HepG2 (cell line): ENCODE results near the gene PSD. TPM values are rescaled to one million over a fixed set of nuclear protein-coding genes. Genes with fewer than 3 reads are reported as not detected.

Experiments used
- KDM1A ChIP-seq: IDR thresholded peaks from 2 replicates; pipeline ENCODE4 v1.6.1; 2016; ENCODE audit warnings: missing compliant biosample characterization
- ZNF138 ChIP-seq: sonication (generic); formaldehyde crosslinking; IDR thresholded peaks from 2 replicates; pipeline ENCODE4 v1.5.0; 2020; ENCODE audit warnings: mild to moderate bottlenecking, low read depth, missing genetic modification reagents
- ZNF619 ChIP-seq: sonication (generic); formaldehyde crosslinking; IDR thresholded peaks from 2 replicates; pipeline ENCODE4 v1.4.0; 2020; ENCODE audit warnings: mild to moderate bottlenecking, missing genetic modification reagents
- ZNF816 ChIP-seq: sonication (generic); formaldehyde crosslinking; IDR thresholded peaks from 2 replicates; pipeline ENCODE4 v1.8.0; 2022; ENCODE audit warnings: missing genetic modification reagents, mild to moderate bottlenecking, borderline replicate concordance
- polyA plus RNA-seq, 8 experiments: library from polyadenylated mRNA; depleted of rRNA in 3 of 8; stranded (reverse) in 7 of 8; unstranded in 1 of 8; fragments of >200 nt; fragmentation: Illumina TruSeq in 4 of 8; extraction: Trizol in 4 of 8; gene quantifications; 2 replicates each; pipeline versions ENCODE4 v1.2.1 to v1.2.3, GENCODE V29; 2011 to 2016; ENCODE audit warnings: low read depth in 4 of 8, missing spikeins in 1 of 8, mixed read lengths in 1 of 8; ENCODE audit not compliant: insufficient read depth in 1 of 8
- total RNA-seq, 5 experiments: library from RNA; depleted of rRNA; stranded (reverse); fragments of >200 nt; fragmentation: Illumina TruSeq; extraction: Trizol; gene quantifications; 2 replicates each; pipeline ENCODE4 v1.2.3, GENCODE V29; 2016; ENCODE audit warnings: low read depth in 1 of 5
- TF ChIP-seq, protein P1 (sequence below): sonication (generic); formaldehyde crosslinking; IDR thresholded peaks from 2 replicates; pipeline ENCODE4 v1.4.0; 2020; ENCODE audit warnings: missing genetic modification reagents
- TF ChIP-seq, protein P2 (sequence below): sonication (generic); formaldehyde crosslinking; IDR thresholded peaks from 2 replicates; pipeline ENCODE4 v1.4.0; 2020; ENCODE audit warnings: missing genetic modification reagents, mild to moderate bottlenecking, borderline replicate concordance
- TF ChIP-seq, protein P3 (sequence below): sonication (generic); formaldehyde crosslinking; IDR thresholded peaks from one replicate; pipeline ENCODE4 v1.5.1; 2020; ENCODE audit warnings: mild to moderate bottlenecking, missing genetic modification reagents; ENCODE audit errors: not compliant biosample characterization

PSD gene
- total and polyA plus RNA-seq, 2 of the 13 experiments (the other 11 are each of a cell fraction or from before 2014, with no cell fraction given), result 0.35 to 0.58 TPM

DNA sequence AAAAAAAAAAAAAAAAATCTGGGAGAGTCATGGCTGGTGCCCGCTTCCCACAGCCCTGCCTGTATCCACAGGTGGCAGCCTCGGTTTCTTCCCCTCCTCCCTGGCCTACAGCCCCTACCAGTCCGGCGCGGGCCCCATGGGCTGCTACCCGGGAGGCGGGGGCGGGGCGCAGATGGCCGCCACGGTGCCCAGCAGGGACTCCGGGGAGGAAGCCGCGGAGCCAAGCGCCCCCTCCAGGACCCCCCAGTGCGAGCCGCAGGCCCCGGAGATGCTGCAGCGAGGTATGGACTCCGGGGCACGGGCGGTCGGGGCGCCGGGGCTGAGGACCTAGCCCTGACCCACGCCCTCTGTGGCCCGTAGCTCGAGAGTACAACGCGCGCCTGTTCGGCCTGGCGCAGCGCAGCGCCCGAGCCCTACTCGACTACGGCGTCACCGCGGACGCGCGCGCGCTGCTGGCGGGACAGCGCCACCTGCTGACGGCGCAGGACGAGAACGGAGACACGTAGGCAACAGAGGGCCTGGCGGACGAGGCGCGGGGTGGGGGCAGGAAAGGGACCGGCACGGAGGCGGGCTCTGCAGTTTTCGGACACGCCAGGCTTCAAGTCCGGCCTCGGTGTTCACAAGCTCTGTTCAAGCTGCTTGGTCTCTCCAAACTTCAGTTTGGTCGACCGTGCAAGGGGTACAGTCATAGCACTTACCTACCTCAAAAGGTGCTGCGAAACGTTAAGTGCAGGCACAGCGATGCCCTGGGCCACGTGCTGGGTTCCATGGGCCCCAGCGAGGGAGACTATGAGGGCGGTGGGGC, 19.2 kb downstream of the PSD start (continued):
- TF ChIP-seq, protein P1, sequence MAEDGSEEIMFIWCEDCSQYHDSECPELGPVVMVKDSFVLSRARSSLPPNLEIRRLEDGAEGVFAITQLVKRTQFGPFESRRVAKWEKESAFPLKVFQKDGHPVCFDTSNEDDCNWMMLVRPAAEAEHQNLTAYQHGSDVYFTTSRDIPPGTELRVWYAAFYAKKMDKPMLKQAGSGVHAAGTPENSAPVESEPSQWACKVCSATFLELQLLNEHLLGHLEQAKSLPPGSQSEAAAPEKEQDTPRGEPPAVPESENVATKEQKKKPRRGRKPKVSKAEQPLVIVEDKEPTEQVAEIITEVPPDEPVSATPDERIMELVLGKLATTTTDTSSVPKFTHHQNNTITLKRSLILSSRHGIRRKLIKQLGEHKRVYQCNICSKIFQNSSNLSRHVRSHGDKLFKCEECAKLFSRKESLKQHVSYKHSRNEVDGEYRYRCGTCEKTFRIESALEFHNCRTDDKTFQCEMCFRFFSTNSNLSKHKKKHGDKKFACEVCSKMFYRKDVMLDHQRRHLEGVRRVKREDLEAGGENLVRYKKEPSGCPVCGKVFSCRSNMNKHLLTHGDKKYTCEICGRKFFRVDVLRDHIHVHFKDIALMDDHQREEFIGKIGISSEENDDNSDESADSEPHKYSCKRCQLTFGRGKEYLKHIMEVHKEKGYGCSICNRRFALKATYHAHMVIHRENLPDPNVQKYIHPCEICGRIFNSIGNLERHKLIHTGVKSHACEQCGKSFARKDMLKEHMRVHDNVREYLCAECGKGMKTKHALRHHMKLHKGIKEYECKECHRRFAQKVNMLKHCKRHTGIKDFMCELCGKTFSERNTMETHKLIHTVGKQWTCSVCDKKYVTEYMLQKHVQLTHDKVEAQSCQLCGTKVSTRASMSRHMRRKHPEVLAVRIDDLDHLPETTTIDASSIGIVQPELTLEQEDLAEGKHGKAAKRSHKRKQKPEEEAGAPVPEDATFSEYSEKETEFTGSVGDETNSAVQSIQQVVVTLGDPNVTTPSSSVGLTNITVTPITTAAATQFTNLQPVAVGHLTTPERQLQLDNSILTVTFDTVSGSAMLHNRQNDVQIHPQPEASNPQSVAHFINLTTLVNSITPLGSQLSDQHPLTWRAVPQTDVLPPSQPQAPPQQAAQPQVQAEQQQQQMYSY (CRISPR knock-in tag), result no peak
- TF ChIP-seq ZNF138 (CRISPR knock-in tag) (peak; percentile 94), ZNF816 (no peak), ZNF619 (0 out of 2 replicates have a peak, but pooled peaks have one; percentile 40), KDM1A (no peak)
- TF ChIP-seq, protein P2, sequence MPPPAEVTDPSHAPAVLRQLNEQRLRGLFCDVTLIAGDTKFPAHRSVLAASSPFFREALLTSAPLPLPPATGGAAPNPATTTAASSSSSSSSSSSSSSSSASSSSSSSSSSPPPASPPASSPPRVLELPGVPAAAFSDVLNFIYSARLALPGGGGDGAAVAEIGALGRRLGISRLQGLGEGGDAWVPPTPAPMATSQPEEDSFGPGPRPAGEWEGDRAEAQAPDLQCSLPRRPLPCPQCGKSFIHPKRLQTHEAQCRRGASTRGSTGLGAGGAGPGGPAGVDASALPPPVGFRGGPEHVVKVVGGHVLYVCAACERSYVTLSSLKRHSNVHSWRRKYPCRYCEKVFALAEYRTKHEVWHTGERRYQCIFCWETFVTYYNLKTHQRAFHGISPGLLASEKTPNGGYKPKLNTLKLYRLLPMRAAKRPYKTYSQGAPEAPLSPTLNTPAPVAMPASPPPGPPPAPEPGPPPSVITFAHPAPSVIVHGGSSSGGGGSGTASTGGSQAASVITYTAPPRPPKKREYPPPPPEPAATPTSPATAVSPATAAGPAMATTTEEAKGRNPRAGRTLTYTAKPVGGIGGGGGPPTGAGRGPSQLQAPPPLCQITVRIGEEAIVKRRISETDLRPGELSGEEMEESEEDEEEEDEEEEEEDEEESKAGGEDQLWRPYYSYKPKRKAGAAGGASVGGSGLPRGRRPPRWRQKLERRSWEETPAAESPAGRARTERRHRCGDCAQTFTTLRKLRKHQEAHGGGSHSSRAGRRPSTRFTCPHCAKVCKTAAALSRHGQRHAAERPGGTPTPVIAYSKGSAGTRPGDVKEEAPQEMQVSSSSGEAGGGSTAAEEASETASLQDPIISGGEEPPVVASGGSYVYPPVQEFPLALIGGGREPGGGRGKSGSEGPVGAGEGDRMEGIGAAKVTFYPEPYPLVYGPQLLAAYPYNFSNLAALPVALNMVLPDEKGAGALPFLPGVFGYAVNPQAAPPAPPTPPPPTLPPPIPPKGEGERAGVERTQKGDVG, result 0 out of 2 replicates have a peak, but pooled peaks have one; percentile 63
- TF ChIP-seq, protein P3, sequence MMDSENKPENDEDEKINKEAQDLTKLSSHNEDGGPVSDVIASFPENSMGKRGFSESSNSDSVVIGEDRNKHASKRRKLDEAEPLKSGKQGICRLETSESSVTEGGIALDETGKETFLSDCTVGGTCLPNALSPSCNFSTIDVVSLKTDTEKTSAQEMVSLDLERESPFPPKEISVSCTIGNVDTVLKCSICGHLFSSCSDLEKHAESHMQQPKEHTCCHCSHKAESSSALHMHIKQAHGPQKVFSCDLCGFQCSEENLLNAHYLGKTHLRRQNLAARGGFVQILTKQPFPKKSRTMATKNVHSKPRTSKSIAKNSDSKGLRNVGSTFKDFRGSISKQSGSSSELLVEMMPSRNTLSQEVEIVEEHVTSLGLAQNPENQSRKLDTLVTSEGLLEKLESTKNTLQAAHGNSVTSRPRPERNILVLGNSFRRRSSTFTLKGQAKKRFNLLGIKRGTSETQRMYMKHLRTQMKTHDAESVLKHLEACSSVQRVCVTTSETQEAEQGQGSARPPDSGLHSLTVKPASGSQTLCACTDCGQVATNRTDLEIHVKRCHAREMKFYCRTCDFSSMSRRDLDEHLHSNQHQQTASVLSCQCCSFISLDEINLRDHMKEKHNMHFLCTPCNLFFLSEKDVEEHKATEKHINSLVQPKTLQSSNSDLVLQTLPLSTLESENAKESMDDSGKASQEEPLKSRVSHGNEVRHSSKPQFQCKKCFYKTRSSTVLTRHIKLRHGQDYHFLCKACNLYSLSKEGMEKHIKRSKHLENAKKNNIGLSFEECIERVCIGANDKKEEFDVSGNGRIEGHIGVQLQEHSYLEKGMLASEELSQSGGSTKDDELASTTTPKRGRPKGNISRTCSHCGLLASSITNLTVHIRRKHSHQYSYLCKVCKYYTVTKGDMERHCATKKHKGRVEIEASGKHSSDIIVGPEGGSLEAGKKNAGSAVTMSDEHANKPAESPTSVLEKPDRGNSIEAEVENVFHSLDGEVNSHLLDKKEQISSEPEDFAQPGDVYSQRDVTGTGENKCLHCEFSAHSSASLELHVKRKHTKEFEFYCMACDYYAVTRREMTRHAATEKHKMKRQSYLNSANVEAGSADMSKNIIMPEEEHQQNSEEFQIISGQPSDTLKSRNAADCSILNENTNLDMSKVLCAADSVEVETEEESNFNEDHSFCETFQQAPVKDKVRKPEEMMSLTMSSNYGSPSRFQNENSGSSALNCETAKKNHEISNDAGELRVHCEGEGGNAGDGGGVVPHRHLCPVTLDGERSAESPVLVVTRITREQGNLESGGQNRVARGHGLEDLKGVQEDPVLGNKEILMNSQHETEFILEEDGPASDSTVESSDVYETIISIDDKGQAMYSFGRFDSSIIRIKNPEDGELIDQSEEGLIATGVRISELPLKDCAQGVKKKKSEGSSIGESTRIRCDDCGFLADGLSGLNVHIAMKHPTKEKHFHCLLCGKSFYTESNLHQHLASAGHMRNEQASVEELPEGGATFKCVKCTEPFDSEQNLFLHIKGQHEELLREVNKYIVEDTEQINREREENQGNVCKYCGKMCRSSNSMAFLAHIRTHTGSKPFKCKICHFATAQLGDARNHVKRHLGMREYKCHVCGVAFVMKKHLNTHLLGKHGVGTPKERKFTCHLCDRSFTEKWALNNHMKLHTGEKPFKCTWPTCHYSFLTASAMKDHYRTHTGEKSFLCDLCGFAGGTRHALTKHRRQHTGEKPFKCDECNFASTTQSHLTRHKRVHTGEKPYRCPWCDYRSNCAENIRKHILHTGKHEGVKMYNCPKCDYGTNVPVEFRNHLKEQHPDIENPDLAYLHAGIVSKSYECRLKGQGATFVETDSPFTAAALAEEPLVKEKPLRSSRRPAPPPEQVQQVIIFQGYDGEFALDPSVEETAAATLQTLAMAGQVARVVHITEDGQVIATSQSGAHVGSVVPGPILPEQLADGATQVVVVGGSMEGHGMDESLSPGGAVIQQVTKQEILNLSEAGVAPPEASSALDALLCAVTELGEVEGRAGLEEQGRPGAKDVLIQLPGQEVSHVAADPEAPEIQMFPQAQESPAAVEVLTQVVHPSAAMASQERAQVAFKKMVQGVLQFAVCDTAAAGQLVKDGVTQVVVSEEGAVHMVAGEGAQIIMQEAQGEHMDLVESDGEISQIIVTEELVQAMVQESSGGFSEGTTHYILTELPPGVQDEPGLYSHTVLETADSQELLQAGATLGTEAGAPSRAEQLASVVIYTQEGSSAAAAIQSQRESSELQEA (CRISPR knock-in tag), result no peak
